Measurements from ENCODE around the gene UFL1. TPM values are rescaled to one million over a fixed set of nuclear protein-coding genes. Genes with fewer than 3 reads are reported as not detected.
A peak's percentile ranks its signal among the peaks of the same experiment; 100 is the strongest.

Gene UFL1
- polyA plus RNA-seq, 1 experiment, result 15.3 TPM

DNA sequence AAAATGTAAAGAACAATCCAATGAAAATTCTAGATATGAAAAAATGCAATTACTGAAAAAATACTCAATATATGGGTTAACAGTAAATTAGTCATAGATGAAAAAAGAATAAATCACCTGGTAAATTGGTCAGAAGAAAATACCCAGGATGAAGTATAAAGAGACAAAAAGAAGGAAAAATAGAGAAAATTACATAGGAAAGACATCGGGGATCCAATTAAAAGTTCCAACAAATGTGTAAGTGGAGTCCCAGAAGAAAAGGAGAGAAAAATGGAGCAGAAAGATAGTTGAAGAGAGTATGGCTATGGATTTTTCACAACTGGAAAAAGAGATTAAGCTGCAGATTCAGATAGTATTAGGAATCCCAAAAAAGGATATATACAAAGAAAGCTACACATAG, 18.7 kb upstream of the UFL1 start:
- DNase-seq (ENCODE audit: low read depth, low spot score), result no peak
- Histone ChIP-seq H3K27ac (ENCODE audit: low read depth, low read length) (no peak overlapping the region), H3K4me3 (ENCODE audit: low read depth, low read length) (no peak overlapping the region), H3K9me3 (ENCODE audit: control insufficient read depth, insufficient read depth, low read length) (peaks cover 5% of the 10 kb centered on the region; the same call in 1 of the 2 replicates), H3K27me3 (ENCODE audit: control insufficient read depth, insufficient read depth, low read length) (no peaks in the 10 kb centered on the region)
- TF ChIP-seq, protein P1, sequence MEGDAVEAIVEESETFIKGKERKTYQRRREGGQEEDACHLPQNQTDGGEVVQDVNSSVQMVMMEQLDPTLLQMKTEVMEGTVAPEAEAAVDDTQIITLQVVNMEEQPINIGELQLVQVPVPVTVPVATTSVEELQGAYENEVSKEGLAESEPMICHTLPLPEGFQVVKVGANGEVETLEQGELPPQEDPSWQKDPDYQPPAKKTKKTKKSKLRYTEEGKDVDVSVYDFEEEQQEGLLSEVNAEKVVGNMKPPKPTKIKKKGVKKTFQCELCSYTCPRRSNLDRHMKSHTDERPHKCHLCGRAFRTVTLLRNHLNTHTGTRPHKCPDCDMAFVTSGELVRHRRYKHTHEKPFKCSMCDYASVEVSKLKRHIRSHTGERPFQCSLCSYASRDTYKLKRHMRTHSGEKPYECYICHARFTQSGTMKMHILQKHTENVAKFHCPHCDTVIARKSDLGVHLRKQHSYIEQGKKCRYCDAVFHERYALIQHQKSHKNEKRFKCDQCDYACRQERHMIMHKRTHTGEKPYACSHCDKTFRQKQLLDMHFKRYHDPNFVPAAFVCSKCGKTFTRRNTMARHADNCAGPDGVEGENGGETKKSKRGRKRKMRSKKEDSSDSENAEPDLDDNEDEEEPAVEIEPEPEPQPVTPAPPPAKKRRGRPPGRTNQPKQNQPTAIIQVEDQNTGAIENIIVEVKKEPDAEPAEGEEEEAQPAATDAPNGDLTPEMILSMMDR (IDR thresholded peaks at IDR 0.05; ENCODE audit: low read depth, low read length), result no peak
- ChIA-PET CTCF (no interaction called here), POLR2A (no interaction called here)

DNA sequence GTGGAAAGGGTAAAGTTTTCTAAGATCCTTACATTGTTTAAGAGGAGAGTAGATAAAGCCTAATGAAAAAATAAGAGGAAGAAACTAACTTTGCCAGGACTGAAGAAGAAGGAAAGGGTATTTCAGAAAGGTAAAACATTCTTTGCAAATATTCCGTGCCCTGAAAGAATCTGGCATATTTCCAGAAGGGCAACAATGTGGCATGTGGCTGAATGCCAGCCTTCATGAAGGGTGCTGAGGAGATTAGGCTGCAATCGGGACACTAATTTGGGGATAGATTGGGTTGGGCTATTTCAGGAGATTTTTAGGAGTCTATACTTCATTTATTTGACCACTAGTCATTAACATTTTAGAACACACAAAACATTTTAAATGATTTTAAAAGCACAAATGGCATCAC, 16.2 kb upstream of the UFL1 start:
- DNase-seq (ENCODE audit: low read depth, low spot score), result no peak
- H3K4me3 ChIP-seq (ENCODE audit: low read depth, low read length), result no peak overlapping the region
- CTCF ChIA-PET, result no interaction called here
- H3K9me3 ChIP-seq (ENCODE audit: control insufficient read depth, insufficient read depth, low read length), result no peaks in the 10 kb centered on the region
- TF ChIP-seq, protein P1 (IDR thresholded peaks at IDR 0.05; ENCODE audit: low read depth, low read length), result no peak
- POLR2A ChIA-PET, result no interaction called here
- H3K27me3 ChIP-seq (ENCODE audit: control insufficient read depth, insufficient read depth, low read length), result no peaks in the 10 kb centered on the region
- H3K27ac ChIP-seq (ENCODE audit: low read depth, low read length), result no peak overlapping the region

DNA sequence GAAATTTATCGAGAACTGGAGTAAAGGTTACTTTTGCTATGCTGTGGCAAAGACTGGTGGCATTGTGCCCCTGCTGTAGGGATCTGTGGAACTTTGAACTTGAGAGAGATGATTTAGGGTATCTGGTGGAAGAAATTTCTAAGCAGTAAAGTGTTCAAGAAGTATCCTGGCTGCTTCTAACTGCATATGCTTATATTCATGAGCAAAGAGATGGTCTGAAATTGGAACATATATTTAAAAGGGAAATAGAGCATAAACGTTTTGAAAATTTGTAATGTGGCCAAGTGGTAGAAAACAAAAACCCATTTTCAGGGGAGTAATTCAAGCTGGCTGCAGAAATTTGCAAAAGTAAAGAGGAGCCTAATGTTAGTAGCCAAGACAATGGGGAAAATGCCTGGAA, 12.3 kb upstream of the UFL1 start:
- TF ChIP-seq, protein P1 (IDR thresholded peaks at IDR 0.05; ENCODE audit: low read depth, low read length), result no peak
- no peak overlapping the region for H3K27ac ChIP-seq (ENCODE audit: low read depth, low read length)
- CTCF ChIA-PET, result no interaction called here

GRCh38 chr6:96520171-96521115, 1.2 kb upstream of the UFL1 start:
- ChIA-PET CTCF (interaction anchor here (0.7 to 1.0 kb wide), 2 partner anchors 23 to 1151 kb away, joined by 3 read pairs; no protein-coding TSS in a partner anchor), POLR2A (no interaction called here)
- H3K9me3 ChIP-seq (ENCODE audit: control insufficient read depth, insufficient read depth, low read length), result no peaks in the 10 kb centered on the region
- no peak for DNase-seq (ENCODE audit: low read depth, low spot score)
- H3K4me3 ChIP-seq (ENCODE audit: low read depth, low read length), result peak overlapping the region; percentile 85
- H3K27me3 ChIP-seq (ENCODE audit: control insufficient read depth, insufficient read depth, low read length), result no peaks in the 10 kb centered on the region
- no peak overlapping the region for H3K27ac ChIP-seq (ENCODE audit: low read depth, low read length)
- TF ChIP-seq, protein P1 (IDR thresholded peaks at IDR 0.05; ENCODE audit: low read depth, low read length), result no peak

More for the DNA sequence above, 12.3 kb upstream of the UFL1 start:
- Histone ChIP-seq H3K9me3 (ENCODE audit: control insufficient read depth, insufficient read depth, low read length) (no peaks in the 10 kb centered on the region), H3K27me3 (ENCODE audit: control insufficient read depth, insufficient read depth, low read length) (no peaks in the 10 kb centered on the region), H3K4me3 (ENCODE audit: low read depth, low read length) (no peak overlapping the region)
- DNase-seq (ENCODE audit: low read depth, low spot score), result no peak
- POLR2A ChIA-PET, result no interaction called here

DNA sequence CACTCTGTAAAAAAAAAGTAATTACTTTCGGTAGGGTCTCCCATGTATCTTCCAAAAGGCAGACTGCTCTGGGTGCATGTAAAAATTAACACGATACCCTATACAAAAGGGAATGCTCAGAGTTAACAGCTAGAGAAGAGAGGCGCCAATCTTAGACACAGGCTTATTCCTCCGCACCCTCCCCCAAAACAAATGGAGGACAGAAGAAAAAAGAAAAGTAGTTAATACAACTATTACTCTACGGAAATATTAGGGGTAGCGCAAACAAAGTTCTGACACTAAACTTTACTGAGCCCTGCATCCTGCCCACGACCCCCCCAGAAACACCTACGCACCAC, 331 bp upstream of the UFL1 start:
- no peak for DNase-seq (ENCODE audit: low read depth, low spot score)
- H3K9me3 ChIP-seq (ENCODE audit: control insufficient read depth, insufficient read depth, low read length), result no peaks in the 10 kb centered on the region
- no peaks in the 10 kb centered on the region for H3K27me3 ChIP-seq (ENCODE audit: control insufficient read depth, insufficient read depth, low read length)
- ChIA-PET CTCF (interaction anchor here (1.0 kb wide), 1 partner anchor 22 kb away, joined by 3 read pairs; no protein-coding TSS in a partner anchor), POLR2A (no interaction called here)
- no peak overlapping the region for H3K27ac ChIP-seq (ENCODE audit: low read depth, low read length)
- peak overlapping the region; percentile 85 for H3K4me3 ChIP-seq (ENCODE audit: low read depth, low read length)
- TF ChIP-seq, protein P1 (IDR thresholded peaks at IDR 0.05; ENCODE audit: low read depth, low read length), result no peak
